Measurements from ENCODE around the gene TXNL4A. TPM values are rescaled to one million over a fixed set of nuclear protein-coding genes. Genes with fewer than 3 reads are reported as not detected.

Gene TXNL4A
- total RNA-seq, 4 donors from 2014 or later = 14.0 to 44.5 (median 19.4) TPM

GRCh38 chr18:79982736-79983135 is 5.6 kb downstream of the TXNL4A start:
- Histone ChIP-seq H3K9me3 (no peaks in the 10 kb centered on the region), H3K4me1 (peaks cover 0 to 22% (median 7%) of the 10 kb centered on the region in 4 donors), H3K27ac (no peak overlapping the region), H3K27me3 (no peaks in the 10 kb centered on the region), H3K4me3 (no peak overlapping the region), H3K36me3 (peaks cover 0 to 7% (median 0%) of the 10 kb centered on the region in 3 donors)
- no peak for TF ChIP-seq CTCF (IDR thresholded peaks at IDR 0.05)
- TF ChIP-seq POLR2A (IDR thresholded peaks at IDR 0.05) = no peak
- no peak for DNase-seq

GRCh38 chr18:79980585-79980984 is 7.8 kb downstream of the TXNL4A start:
- TF ChIP-seq CTCF (IDR thresholded peaks at IDR 0.05) (no peak), POLR2A (IDR thresholded peaks at IDR 0.05) (no peak)
- no peak overlapping the region for H3K4me3 ChIP-seq
- no peaks in the 10 kb centered on the region for H3K9me3 ChIP-seq
- peaks cover 0 to 11% (median 0%) of the 10 kb centered on the region in 3 donors for H3K36me3 ChIP-seq
- no peaks in the 10 kb centered on the region for H3K27me3 ChIP-seq
- DNase-seq = no peak
- peaks cover 0 to 7% (median 0%) of the 10 kb centered on the region in 4 donors for H3K4me1 ChIP-seq
- H3K27ac ChIP-seq = no peak overlapping the region

- Histone ChIP-seq H3K4me3 (no peak overlapping the region), H3K27ac (no peak overlapping the region), H3K36me3 (peaks cover 0 to 17% (median 0%) of the 10 kb centered on the region in 3 donors), H3K9me3 (no peaks in the 10 kb centered on the region), H3K4me1 (peaks cover 0 to 7% (median 0%) of the 10 kb centered on the region in 4 donors), H3K27me3 (no peaks in the 10 kb centered on the region)
- DNase-seq = no peak
- no peak for TF ChIP-seq CTCF (IDR thresholded peaks at IDR 0.05)
- TF ChIP-seq POLR2A (IDR thresholded peaks at IDR 0.05) = no peak
These were observed 8.5 kb downstream of the TXNL4A start for GRCh38 chr18:79979843-79980242.

GRCh38 chr18:79975985-79976680 is 12.2 kb downstream of the TXNL4A start:
- Histone ChIP-seq H3K9me3 (no peaks in the 10 kb centered on the region), H3K36me3 (peaks cover 0 to 45% (median 0%) of the 10 kb centered on the region in 3 donors), H3K4me1 (peaks cover 0 to 4% (median 0%) of the 10 kb centered on the region in 4 donors), H3K27ac (no peak overlapping the region), H3K27me3 (no peaks in the 10 kb centered on the region), H3K4me3 (no peak overlapping the region)
- no peak for TF ChIP-seq CTCF (IDR thresholded peaks at IDR 0.05)
- no peak for TF ChIP-seq POLR2A (IDR thresholded peaks at IDR 0.05)
- no peak for DNase-seq

GRCh38 chr18:79975043-79975442 is 13.3 kb downstream of the TXNL4A start:
- H3K27me3 ChIP-seq = no peaks in the 10 kb centered on the region
- peaks cover 0 to 4% (median 0%) of the 10 kb centered on the region in 4 donors for H3K4me1 ChIP-seq
- no peak overlapping the region for H3K27ac ChIP-seq
- H3K36me3 ChIP-seq = peaks cover 0 to 56% (median 0%) of the 10 kb centered on the region in 3 donors
- no peak overlapping the region for H3K4me3 ChIP-seq
- DNase-seq = no peak
- no peak for TF ChIP-seq CTCF (IDR thresholded peaks at IDR 0.05)
- no peaks in the 10 kb centered on the region for H3K9me3 ChIP-seq
